HUES6 (cell line): Measurements from ENCODE around the gene XXYLT1.

Experiments used
- H3K27ac ChIP-seq: 2 replicates; pipeline ENCODE4 v1.7.0; 2013; ENCODE audit warnings: low read depth, mild to moderate bottlenecking, low read length, inconsistent platforms
- H3K27me3 ChIP-seq: 2 replicates; pipeline ENCODE4 v1.6.1; 2013; ENCODE audit warnings: low read length; ENCODE audit not compliant: control insufficient read depth, insufficient read depth
- H3K36me3 ChIP-seq: 2 replicates; pipeline ENCODE4 v1.6.1; 2013; ENCODE audit warnings: low read length; ENCODE audit not compliant: control insufficient read depth, insufficient read depth
- H3K4me1 ChIP-seq: 2 replicates; pipeline ENCODE4 v1.6.1; 2013; ENCODE audit warnings: low read length; ENCODE audit not compliant: control insufficient read depth, insufficient read depth
- H3K4me3 ChIP-seq: 2 replicates; pipeline ENCODE4 v1.5.1; 2013; ENCODE audit warnings: low read depth, low read length
- H3K9ac ChIP-seq: one replicate; pipeline ENCODE4 v1.6.1; 2013; ENCODE audit warnings: mild to moderate bottlenecking, low read length
- H3K9me3 ChIP-seq: 2 replicates; pipeline ENCODE4 v1.6.1; 2013; ENCODE audit warnings: low read depth, low read length; ENCODE audit not compliant: control insufficient read depth, insufficient read depth

XXYLT1 gene

GRCh38 chr3:195256639-195257453 is 14.1 kb downstream of the XXYLT1 start:
- Histone ChIP-seq H3K9me3 (no peaks in the 10 kb centered on the region), H3K4me1 (peaks cover 47% of the 10 kb centered on the region), H3K36me3 (no peaks in the 10 kb centered on the region; the same call in 1 of the 2 replicates), H3K9ac (no peak overlapping the region), H3K27ac (no peak overlapping the region), H3K4me3 (no peak overlapping the region), H3K27me3 (no peaks in the 10 kb centered on the region)

GRCh38 chr3:195255571-195256501 is 15.1 kb downstream of the XXYLT1 start:
- no peak overlapping the region for H3K9ac ChIP-seq
- H3K27me3 ChIP-seq = no peaks in the 10 kb centered on the region
- H3K36me3 ChIP-seq = no peaks in the 10 kb centered on the region; the same call in 1 of the 2 replicates
- H3K4me3 ChIP-seq = no peak overlapping the region
- no peaks in the 10 kb centered on the region for H3K9me3 ChIP-seq
- no peak overlapping the region; the same call in 1 of the 2 replicates for H3K27ac ChIP-seq
- H3K4me1 ChIP-seq = peaks cover 52% of the 10 kb centered on the region

DNA sequence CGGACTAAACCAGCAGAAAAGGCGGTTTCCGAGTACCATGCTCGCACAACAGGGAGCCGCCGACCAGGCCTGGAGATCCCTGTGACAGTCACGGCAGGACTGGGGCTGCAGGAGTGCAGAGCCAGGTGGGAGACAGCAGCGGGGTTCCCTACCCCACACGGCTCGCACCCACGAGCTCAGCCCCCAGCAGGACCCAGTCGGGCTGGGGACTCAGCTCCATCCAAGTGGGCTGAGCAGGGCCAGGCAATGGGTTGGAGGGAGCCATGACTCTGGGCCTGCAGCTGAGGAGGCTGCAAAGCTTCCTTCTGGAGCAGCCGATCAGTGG is 15.8 kb downstream of the XXYLT1 start:
- peaks cover 54% of the 10 kb centered on the region for H3K4me1 ChIP-seq
- H3K36me3 ChIP-seq = no peaks in the 10 kb centered on the region; the same call in 1 of the 2 replicates
- H3K9ac ChIP-seq = no peak overlapping the region
- no peak overlapping the region; the same call in 1 of the 2 replicates for H3K27ac ChIP-seq
- H3K9me3 ChIP-seq = no peaks in the 10 kb centered on the region
- no peak overlapping the region for H3K4me3 ChIP-seq
- no peaks in the 10 kb centered on the region for H3K27me3 ChIP-seq

DNA sequence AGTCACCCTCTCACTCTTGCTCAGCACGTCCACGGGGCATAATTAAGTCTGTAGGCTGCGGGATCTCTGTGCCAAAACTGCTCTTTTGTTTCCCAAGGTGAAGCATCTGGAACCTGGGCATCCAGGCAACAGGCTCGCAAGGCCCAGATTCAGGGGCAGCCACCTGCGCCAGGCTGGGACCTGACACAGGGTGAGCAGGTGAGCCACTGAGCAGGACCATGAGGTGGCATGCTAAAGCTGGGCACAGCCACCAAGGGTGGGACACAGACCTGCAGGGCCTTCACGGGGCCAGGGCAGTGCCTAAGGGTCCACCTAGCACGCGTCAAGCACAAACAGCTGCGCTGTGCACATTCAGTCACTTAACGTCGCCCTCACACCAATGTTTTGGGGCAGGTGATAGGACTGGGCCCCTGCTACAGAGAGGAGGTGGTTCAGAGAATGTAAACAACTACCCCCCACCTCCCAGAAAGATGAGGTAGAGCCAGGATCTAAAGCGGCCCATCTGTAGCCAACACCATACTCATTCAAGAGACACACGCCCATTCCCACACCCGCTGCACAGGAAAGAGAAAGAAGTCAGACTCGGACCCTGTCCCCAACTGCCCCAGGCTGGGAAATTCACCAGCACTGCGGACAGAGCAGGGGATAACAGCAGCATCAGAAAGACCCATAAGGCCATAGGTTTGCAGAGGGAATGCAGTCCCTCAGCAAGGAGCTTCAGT is 16.3 kb downstream of the XXYLT1 start:
- no peak overlapping the region for H3K4me3 ChIP-seq
- no peak overlapping the region; the same call in 1 of the 2 replicates for H3K27ac ChIP-seq
- H3K9me3 ChIP-seq = no peaks in the 10 kb centered on the region
- H3K4me1 ChIP-seq = peaks cover 53% of the 10 kb centered on the region
- no peak overlapping the region for H3K9ac ChIP-seq
- no peaks in the 10 kb centered on the region for H3K27me3 ChIP-seq
- H3K36me3 ChIP-seq = no peaks in the 10 kb centered on the region; the same call in 1 of the 2 replicates

DNA sequence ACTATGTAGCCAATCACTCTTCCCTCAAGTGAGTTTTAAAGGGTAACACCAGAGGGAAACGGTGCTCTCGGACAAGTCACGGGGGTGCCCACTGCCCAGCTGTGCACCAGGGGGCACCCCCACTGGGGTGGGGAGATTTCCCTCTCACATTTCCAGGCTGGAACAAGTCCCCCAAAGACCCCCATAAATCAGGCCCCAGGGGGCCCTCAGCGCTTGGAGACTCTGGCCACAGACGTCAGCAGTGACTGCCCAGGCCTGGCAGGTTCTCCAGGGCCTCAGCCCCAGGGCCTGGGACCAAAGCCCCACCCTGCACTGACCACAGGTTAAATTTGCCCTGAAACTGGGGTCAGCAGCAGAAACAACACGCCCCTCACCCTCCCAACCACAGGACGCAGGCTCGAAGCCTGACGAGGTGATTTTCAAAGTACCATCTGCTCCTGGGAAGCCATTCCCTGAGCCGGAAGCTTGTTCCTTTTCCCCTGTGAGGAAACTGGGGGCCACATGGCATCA is 17.0 kb downstream of the XXYLT1 start:
- H3K4me1 ChIP-seq = peaks cover 46% of the 10 kb centered on the region
- H3K4me3 ChIP-seq = no peak overlapping the region
- H3K27me3 ChIP-seq = no peaks in the 10 kb centered on the region
- no peak overlapping the region for H3K9ac ChIP-seq
- H3K36me3 ChIP-seq = no peaks in the 10 kb centered on the region; the same call in 1 of the 2 replicates
- H3K27ac ChIP-seq = no peak overlapping the region
- peaks cover 4% of the 10 kb centered on the region; the same call in 1 of the 2 replicates for H3K9me3 ChIP-seq

- peaks cover 39% of the 10 kb centered on the region for H3K4me1 ChIP-seq
- H3K27ac ChIP-seq = no peak overlapping the region
- no peak overlapping the region for H3K4me3 ChIP-seq
- no peaks in the 10 kb centered on the region for H3K27me3 ChIP-seq
- no peak overlapping the region for H3K9ac ChIP-seq
- peaks cover 10% of the 10 kb centered on the region; the same call in 1 of the 2 replicates for H3K9me3 ChIP-seq
- H3K36me3 ChIP-seq = no peaks in the 10 kb centered on the region; the same call in 1 of the 2 replicates
Measured at GRCh38 chr3:195251336-195252065, 19.5 kb downstream of the XXYLT1 start.

GRCh38 chr3:195250473-195251251 is 20.3 kb downstream of the XXYLT1 start:
- Histone ChIP-seq H3K36me3 (peaks cover 5% of the 10 kb centered on the region), H3K9me3 (peaks cover 10% of the 10 kb centered on the region; the same call in 1 of the 2 replicates), H3K9ac (no peak overlapping the region), H3K4me3 (no peak overlapping the region), H3K27ac (no peak overlapping the region), H3K27me3 (no peaks in the 10 kb centered on the region), H3K4me1 (peaks cover 33% of the 10 kb centered on the region)

GRCh38 chr3:195249858-195250464 is 21.0 kb downstream of the XXYLT1 start:
- Histone ChIP-seq H3K36me3 (peaks cover 5% of the 10 kb centered on the region), H3K27me3 (no peaks in the 10 kb centered on the region), H3K9ac (no peak overlapping the region), H3K9me3 (peaks cover 10% of the 10 kb centered on the region; the same call in 1 of the 2 replicates), H3K4me3 (no peak overlapping the region), H3K4me1 (peaks cover 26% of the 10 kb centered on the region), H3K27ac (no peak overlapping the region)

DNA sequence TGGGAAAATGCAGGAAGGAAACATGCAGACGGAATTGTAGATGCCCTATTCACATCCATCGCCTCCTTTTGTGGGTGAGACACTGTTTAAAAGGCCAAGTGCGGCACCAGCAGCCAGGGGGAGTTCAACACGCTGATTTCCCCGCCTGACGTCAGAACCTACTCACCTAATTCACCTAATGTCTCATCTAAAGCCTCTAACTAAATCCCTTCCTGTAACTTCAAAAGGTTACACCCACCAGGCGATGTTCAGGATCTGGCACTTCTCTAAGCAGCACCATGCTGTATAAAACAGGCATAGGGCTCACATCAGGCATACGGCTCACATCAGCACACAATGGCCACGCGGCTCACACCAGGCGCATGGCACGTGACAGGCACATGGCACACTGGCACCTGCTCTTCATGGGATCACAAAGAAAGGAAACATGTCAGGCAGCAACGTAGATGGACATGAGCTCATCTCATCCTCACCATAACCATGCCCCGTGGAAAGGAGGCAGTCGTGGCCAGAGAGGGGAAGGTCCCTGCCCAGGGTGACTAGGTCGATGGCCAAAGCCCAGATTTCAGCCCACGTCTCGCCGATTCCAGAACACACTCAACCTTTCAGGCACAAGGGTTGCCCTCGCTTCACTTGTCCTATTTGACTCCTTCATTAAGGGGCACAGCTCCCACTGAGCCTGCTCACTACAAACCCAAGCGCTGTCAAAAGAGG is 21.7 kb downstream of the XXYLT1 start:
- no peaks in the 10 kb centered on the region for H3K27me3 ChIP-seq
- H3K27ac ChIP-seq = no peak overlapping the region
- no peak overlapping the region for H3K4me3 ChIP-seq
- no peak overlapping the region for H3K9ac ChIP-seq
- H3K36me3 ChIP-seq = peaks cover 5% of the 10 kb centered on the region
- H3K9me3 ChIP-seq = peaks cover 10% of the 10 kb centered on the region; the same call in 1 of the 2 replicates
- H3K4me1 ChIP-seq = peaks cover 19% of the 10 kb centered on the region
